A673 (cell line): ENCODE results near the gene FAM47E.

Experiments
- CTCF ChIP-seq: fragments of 300-800, 200-600 bp; sonication (generic); conservative IDR thresholded peaks from 2 replicates; pipeline ENCODE4 v1.5.1; 2017; ENCODE audit warnings: low read depth, mild to moderate bottlenecking, antibody characterized with exemption, low read length, moderate library complexity, mixed read lengths
- EZH2 ChIP-seq: fragments of 200-600 bp; sonication (generic); IDR thresholded peaks from 2 replicates; pipeline ENCODE4 v1.6.1; 2017; ENCODE audit warnings: borderline replicate concordance, low read depth, mild to moderate bottlenecking, mixed read lengths, antibody characterized with exemption, low read length; ENCODE audit not compliant: poor library complexity, severe bottlenecking

- TF ChIP-seq CTCF (no peak), EZH2 (no peak)
These were observed 26.1 kb downstream of the FAM47E start for GRCh38 chr4:76277667-76278066.
